HG03575 (cell line): ENCODE data around the gene PXDC1.

Experiments used
- ATAC-seq: cut with Tn5 transposase; IDR thresholded peaks from one replicate; pipeline ENCODE4 v1.9.1; 2021; ENCODE audit not compliant: unreplicated experiment, insufficient number of reproducible peaks, low FRiP score; ENCODE audit errors: extremely low read depth

PXDC1 gene

DNA sequence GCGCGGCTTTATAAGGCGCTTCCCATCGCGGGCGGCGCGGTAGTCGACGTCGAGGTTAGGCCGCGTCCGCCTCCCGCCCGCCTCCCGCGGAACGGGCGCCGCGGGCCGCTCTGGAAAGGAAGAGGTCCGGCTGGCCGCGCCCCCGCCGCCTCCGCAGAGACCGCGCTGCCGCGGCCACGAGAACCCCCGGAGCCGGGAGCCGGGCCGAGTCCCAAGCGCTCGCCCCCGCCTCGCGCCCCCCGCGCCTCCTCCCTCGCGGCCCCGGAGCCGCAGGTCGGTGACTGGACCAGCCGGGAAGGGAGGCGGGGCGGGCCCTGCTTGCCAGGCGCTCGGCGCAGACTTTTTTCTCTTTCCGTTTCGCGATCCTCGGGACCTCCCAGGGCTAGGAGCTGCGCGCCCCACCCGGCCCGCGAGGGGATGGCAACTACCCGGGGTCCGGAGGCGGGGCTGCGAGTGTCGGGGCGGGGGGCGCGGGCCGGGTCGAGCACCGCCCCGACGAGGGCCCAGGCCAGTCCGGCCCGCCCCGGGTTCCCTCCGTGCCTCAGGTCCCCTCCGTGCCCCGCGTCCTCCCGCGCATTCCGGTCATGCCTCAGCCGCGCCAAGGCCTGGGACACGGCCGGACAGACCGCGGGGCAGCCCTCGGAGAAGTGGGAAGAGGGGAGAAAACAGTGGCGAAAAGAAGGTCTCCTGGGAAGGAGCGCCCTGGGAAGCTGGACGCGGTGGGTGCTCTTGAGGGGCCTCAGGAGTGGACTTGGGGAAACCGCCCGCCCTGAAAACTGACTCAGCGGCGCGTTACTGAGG lies 417 bp upstream of the PXDC1 start:
- no peak for ATAC-seq

DNA sequence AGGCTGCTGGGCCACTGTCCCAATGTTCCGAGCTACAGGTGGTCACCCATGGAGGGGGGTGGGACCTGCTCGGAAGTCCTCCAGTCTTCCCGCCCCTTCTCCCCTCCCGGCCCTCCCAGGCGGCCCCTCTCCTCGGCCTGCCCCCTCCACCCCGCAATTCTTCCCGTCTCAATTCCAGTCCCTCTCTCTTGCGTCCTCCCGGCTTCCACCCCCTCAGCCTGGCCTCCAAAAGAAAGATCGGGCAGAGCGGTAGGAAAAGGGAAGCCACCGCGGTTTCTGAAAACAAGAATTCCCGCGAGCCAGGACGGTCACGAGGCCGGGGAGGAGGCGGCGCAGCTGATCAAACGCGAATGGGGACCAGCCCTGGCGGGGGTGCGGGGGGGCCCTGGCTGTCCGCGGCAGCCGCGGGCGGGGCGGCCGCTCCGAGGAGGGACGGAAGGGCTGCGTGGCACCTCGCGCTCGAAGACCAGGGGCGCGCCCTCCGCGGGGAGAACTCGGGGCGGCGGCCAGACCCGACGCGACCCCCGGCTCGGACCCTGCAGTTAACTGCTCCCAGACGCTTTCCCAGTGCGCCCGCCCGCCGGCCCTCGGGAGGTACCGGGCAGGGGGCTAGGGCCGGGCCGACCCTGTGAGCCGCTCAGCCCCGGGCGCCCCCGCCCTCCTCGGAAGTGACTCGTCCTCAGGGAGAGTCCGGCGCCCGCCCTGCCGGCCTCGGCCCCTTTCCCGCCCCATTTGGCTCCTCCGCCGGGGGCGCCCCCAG lies 1.0 kb downstream of the PXDC1 start:
- ATAC-seq = no peak

DNA sequence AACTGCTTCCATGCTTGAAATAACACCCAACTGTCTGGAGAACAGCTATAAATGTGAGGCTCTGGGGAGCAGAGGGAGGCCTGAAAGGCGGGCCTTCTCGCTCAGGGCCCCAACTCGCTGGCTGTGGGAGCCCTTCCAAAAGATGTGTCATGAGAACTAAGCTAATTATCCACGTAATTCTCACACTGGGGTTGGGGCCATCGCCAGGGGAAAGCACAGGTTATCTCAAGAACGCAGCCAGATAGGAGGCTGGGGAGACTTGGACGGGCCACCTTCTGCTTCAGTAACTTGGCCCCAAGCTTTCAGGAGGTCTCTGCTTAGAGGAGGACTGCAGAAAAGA lies 1.6 kb downstream of the PXDC1 start:
- ATAC-seq = no peak

DNA sequence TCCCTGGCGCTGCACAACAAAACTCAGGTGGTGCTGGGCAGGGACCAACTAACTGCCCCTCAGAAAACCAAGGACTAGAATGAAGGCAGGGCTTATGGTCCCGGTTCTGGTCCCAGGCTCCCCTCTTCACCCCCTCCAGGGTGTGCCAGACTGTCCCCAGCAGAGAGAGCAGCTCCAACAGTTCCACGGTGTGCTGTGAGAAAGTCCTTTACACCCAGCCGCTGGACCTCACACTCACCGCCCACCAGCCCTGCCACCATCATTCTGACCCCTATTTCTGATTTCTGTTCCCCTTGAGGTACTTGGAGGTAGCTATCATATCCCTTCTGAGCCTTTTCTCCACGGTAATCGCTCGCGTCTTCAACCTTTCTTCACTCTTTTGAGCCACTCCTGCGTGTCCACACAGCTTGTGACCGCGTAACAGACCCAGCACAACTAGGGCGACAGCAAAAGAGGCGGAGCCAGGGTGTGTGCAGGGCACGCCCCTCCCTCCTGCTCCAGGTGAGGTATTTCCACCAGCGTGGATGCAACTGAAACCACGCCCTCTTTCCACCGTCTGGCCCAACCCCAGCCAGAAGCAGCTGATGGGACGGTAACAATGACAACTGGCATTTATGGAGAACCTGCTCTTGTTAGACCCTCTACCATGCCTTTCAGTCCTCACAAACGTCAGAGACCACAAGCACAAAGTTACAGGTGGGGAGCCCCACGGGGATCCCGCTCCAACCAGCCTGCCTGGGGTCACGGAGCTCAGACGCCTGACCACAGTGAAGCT lies 2.3 kb downstream of the PXDC1 start:
- no peak for ATAC-seq

DNA sequence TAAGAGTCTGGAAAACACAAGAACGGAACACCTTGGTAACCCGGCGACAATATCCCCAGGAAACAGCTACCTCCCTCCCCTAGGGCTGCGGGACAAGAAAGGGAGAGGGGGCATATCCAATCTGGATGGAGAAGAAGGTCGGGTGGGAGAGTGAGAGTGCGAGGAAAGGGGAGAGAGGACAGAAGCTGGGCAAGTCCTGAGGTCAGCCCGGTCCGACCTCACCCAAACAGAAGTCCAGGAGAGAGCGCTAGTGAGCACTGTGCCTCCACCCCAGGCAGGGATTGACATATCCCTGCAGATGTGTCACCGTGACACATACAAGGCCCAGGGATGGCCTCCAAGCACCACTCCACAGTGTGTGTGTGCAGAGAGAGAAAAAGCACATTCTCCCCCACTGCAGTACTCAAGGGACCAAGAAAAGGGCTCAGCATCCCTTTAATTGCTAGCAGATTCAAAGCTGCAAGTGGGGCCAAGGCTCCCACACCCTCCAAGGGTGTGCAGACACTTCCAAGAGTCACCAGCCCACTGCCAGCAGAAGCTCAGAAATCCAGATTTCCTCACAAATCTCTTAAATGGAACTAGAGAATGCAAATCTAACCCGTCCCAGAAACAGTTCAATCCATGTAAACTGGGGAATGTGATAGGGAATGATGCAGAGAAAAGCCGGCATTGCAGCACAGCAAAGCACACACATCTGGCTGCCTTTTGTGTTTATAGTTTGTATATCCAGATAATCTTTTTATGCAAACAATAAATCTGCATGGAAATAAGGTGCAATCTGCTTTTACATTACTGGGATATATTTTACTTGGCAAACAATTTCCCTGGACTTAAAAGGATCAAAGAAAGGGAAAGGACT lies 3.1 kb downstream of the PXDC1 start:
- ATAC-seq = no peak

DNA sequence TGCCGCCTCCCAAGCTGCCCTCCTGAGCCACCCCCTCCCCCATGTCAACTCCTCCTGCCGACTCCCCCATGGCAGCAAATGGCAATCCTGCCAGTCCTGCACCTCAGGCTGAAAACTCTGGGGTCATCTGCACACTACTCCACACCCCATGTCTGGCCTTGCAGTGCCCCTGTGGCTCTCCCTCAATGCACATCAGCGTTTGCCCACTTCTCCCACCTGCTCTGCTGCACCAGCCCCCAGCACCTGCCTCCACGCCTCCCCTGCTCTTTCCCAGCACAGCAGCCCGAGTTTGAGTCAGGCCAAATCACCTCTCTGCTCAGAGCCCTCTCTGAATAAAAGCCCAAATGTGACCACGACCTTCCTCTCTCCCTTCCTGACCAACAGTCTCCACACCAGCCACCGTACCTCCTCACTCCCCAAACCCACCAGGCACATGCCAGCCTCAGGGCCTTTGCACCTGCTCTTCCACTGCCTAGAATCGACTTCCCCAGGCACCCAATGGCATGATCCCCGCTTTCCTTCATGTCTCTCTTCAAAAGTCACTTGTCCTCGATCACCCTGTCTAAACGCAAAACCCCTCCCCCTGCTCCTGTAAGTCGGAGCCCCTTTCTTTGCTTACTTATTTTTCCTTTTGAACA lies 4.3 kb downstream of the PXDC1 start:
- ATAC-seq = no peak

DNA sequence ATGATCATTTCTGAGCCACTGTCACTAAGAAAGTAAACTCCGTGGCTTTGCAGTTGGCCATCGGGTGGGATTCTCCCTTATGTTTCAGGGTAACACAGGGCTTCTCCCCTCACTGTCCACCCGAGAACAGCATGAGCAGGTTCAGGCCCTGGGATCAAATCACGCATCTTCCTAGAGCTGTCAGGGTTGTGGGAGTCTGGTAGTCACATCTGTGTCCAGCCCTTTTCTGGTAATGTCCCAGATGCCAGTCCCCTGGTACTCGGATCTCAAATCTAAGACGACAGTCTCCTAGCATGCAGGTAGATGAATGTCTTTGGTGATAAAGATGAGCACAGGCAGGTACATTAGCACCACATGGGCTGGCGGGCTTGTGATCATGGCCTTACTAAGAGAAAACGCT lies 4.8 kb downstream of the PXDC1 start:
- ATAC-seq = no peak

DNA sequence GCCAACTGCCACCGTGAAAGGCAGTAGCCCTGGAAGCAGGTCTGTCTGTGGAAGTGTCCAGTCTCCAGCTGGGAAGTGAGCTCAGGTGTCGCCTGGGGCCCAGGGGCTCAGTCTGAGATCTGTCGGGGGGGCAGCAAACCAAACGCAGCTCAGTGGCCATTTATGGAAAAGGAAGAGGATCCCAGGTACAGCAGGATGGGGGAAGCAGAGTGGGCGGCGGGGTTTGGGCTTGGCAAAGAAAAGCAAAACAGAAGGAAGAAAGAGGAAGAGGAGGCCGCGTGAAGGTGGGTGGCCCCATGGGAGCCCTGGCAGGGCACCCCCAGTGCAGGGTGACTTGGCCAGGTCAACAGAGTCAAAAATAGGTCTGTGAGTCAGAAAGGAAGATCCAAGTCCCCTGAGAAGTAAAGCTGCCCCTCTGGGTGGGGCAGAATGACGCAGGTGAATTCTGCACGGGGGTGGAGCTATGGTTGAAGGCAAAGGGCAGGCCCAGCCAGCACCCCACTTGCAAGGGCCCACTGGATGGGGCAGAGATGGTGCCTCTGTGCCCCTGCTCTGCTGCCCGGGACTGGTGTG lies 5.3 kb downstream of the PXDC1 start:
- no peak for ATAC-seq

DNA sequence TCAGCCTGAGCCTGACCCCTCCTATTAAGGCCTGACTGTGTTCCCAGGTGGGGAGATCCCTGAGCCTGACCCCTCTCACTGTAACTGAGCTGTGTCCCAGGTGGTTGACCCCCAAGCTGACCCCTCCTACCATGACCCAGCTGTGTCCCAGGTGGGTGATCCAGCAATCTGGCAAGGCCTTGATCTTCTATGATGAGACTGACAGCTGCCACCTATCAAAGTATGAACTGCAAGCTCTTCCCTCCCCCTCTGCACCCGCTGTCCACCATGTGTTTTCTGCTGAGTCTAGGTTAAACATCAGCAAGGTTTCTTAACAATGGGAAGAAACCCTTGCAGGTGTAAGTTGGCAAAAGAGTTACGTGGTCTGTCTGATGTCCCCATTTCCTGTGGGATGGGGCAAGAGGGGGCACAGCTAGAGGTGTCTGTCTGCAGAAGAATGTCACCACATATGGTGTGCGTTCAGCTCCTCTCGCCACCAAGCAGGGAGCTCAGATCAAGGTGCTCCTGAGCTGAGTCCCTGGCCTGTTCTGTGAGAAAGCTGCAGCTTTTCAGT lies 5.9 kb downstream of the PXDC1 start:
- no peak for ATAC-seq

DNA sequence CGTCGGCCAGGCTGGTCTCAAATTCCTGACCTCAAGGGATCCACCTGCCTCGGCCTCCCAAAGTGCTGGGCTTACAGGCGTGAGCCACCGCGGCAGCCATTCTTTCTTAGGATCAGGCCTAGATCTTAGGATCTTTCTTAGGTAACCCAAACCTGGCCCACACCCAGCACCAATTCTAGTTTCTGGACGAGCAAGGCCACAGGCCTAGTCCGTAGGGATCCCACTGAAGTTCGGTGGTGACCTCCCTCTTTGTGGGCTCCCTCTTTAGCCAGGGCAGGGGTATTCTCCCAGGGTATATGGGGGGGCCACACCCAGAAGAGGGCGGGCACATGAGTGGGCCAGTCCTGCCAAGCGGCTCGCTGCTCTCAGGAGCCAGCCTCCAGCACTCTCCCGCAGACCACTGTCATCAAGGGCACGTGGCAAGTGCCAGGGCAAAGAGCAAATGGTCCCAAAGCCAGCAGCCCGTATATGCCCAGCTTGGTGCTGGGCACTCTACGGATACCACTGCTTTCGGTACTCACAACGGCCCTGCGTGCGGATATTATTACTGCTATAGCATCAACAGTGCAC lies 6.5 kb downstream of the PXDC1 start:
- no peak for ATAC-seq

DNA sequence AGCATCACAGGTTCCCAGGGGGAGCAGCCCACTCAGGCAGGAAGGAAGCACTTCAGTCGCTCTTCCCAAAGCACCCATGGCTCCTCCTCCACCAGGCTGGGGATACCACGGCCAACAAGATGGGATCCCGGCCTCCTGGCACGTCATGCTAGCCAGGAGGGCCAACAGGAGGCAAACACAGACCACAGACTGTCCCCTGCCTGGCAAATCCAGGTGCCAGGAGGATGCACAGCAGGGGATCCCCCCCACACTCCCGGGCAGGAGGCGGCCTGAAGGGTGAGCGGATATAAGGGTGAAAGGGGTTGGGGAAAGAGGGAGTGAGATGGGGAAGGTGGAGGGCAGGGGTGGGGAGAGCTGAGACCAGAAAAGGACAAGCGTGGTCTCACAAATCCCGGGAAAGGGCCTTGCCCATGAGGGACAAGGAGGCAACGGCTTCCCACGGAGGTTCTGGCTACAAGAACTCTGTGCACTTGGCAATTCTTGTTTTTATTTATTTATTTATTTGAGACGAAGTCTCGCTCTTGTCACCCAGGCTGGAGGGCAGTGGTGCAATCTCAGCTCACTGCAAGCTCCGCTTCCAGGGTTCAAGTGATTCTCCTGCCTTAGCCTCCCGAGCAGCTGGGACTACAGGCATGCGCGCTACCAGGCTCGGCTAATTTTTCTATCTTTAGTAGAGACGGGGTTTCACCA lies 7.2 kb downstream of the PXDC1 start:
- ATAC-seq = no peak

DNA sequence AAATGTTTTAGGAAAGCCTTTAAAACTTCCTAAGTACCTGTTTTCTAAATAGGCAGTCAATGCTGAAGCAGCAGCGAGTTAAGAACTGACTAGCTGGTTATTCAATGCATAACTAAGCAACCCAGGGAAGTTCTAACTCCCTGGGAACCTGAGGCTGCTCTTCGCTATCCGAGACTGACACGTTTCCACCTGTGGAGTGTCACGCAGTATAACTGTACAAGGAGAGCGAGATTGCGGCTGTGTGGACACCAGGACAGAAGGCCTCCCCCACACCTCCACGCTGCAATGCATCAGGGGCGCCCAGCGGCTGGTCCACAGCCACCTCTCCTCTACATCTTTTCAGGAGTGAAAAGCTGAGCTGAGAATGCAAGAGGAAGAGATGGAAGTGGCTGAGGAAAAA lies 8.0 kb downstream of the PXDC1 start:
- ATAC-seq = no peak

DNA sequence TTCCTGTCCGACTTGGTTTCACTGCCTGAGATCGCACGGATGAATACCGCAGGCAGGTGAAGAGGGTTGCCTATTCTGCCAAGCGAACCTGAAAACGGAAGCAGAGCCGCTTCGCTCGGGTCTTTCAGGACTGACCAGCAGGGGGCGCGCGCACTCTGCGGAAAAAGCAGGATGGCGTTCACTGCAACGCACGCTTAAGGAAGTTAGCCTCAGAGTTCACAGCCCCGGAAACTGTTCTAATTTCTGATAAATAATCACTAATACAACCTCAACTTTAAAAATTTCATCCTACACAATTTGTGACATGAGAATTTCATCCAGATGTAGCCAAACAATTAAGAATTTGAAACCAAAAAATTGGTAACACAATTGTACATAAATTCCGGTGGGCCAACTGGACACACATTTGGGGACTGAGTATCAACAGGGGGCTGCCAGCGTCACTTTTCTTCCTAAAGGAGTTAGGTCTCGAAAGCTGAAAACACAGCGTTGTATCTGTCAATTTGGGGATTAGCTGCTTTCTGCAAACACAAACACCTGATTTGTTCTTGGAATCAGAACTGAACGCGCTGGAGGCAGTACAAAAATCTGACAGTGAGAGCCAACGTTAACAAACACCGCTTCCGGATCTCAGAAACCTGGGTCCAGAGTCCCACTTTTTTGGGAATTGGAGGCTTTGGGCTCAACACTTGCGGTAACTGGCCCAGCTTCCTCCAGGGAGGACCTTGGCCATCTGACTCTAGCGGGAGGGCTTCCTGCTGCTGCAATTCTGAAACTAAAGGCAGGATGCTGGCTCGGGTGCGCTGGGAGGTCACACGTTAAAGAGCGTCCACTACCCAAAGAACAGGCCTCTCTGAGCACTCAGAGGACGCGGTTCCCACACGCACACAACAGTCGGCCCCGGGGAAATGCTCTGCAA lies 8.8 kb downstream of the PXDC1 start:
- ATAC-seq = no peak

DNA sequence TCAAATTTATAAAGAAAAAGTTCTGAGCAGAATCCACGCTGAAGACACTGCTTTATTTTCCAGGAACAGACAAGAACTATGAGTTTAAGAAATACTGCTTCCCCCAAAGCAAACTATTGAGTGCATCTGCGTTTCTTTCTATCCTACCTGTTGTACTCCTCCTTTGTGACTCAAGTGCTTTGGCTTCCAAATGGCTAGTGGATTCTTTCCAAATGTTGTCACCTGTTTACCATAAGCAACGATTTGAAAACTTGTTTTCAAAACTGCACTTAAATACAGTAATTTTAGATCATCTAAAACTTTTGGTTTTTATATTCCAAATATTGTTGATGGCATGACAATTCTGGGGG lies 9.5 kb downstream of the PXDC1 start:
- ATAC-seq = no peak

DNA sequence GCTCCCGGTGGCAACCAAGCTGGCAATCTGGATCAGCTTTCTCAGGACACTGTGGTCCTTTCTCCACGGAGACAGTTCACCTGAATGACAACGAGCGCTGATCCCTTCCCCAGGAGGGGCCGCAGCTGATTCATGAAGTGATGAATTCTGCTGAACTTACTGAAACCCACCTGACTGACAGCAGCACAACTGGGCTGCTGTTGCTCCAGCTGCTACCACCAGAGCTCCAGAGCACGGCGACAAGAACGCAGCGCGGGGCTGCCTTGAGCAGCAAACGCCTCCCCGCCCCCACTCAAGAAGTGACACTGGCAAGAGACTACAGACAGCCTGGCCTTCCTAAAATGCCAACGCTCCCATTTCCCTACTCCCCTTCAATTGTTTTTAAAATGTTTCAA lies 10.0 kb downstream of the PXDC1 start:
- no peak for ATAC-seq
